Upper lobe of right lung (tissue), 1 donor: Measurements from ENCODE around the gene CISH. TPM values are rescaled to one million over a fixed set of nuclear protein-coding genes. Genes with fewer than 3 reads are reported as not detected.

ENCODE experiments used
- ATAC-seq: fragments of 200-7000 bp; cut with Tn5 transposase; one replicate; pipeline ENCODE4 v1.9.1; 2020; ENCODE audit warnings: mild to moderate bottlenecking, moderate library complexity
- DNase-seq: peaks from one replicate; pipeline ENCODE4 v3.0.0-alpha.2; 2020
- H3K27ac ChIP-seq: fragments of 200-600 bp; one replicate; pipeline ENCODE4 v1.8.0; 2022
- H3K27me3 ChIP-seq: fragments of 200-600 bp; one replicate; pipeline ENCODE4 v1.8.0; 2022; ENCODE audit warnings: mild to moderate bottlenecking
- H3K36me3 ChIP-seq: fragments of 200-600 bp; one replicate; pipeline ENCODE4 v1.8.0; 2022
- H3K4me1 ChIP-seq: fragments of 200-600 bp; one replicate; pipeline ENCODE4 v1.8.0; 2022
- H3K4me3 ChIP-seq: fragments of 200-600 bp; one replicate; pipeline ENCODE4 v1.8.0; 2022; ENCODE audit warnings: mild to moderate bottlenecking
- H3K9me3 ChIP-seq: fragments of 200-600 bp; one replicate; pipeline ENCODE4 v1.8.0; 2022
- intact Hi-C: fragments of 100-400 bp; cut with DNase I; formaldehyde crosslinking; loops from one replicate; pipeline ENCODE4 v1.11.0; 2022
- total RNA-seq: library from RNA; stranded (reverse); fragmentation: NEBNext Ultra II Directional; extraction: Animal tissue kit (Norgen Biotek cat#: 25700); gene quantifications from one replicate; pipeline ENCODE4 v1.2.1, GENCODE V29; 2021
- TF ChIP-seq, protein P1 (sequence below): fragments of 200-600 bp; IDR thresholded peaks from one replicate; pipeline ENCODE4 v1.8.0; 2022; ENCODE audit warnings: antibody characterized with exemption
- donor health status: DM: no; HTN: yes; CAD: no; lungs with severe emphysema.

Gene CISH
- total RNA-seq, 1 donor from 2014 or later, result 71.6 TPM

DNA sequence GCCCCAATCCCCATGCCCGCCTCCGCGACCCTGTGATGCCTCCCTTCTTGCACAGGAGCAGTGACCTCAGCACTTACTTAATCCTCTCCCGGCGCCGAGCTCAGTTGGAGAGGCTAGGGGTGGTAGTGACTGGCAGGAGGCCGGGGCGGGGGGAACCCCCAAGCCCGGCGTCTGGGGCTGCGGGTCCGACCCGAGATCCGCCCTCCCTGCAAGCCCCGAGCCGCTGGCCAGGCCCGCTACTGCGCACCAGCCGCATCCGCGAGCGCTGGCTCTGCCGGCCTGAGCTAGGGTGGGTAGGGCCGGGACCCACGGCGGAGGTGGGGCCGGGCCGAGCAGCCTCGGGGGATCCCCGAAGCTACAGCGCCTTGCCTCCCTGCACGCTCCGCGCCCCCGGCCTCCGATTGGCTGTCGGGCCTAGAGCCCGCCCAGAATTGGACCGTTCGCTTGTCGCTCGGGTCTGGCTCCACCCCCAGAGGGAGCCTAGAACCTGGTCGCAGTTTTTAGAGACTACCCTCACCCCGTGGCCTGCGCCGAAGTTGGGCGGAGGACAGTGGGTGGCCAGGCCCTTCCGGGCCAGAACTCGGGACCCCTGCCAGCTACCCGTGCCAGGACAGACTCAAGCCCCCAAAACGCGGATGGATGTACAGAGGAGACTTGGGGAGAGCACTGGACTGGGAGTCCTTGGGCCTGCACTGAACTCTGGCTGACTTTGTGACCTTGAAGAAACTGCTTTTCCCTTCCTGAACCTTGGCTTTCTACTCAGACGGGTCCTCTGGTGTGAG is 44.0 kb downstream of the CISH start, which contains the start of gene C3orf18:
Gene C3orf18, minus strand, starts transcription at position 362 of the 782 bp plus-strand sequence. CDS start 2,048 bp downstream, outside the sequence.
- H3K27me3 ChIP-seq, result no peaks in the 10 kb centered on the region
- H3K9me3 ChIP-seq, result no peaks in the 10 kb centered on the region
- H3K4me3 ChIP-seq, result peak within 1 kb of the TSS; percentile 80
- H3K27ac ChIP-seq, result peak within 1 kb of the TSS; percentile 92
- intact Hi-C loops, result no loop called here
- H3K4me1 ChIP-seq, result peaks cover 29% of the 10 kb centered on the region
- peak; percentile 78 for ATAC-seq
- no peaks in the 10 kb centered on the region for H3K36me3 ChIP-seq
- TF ChIP-seq, protein P1, sequence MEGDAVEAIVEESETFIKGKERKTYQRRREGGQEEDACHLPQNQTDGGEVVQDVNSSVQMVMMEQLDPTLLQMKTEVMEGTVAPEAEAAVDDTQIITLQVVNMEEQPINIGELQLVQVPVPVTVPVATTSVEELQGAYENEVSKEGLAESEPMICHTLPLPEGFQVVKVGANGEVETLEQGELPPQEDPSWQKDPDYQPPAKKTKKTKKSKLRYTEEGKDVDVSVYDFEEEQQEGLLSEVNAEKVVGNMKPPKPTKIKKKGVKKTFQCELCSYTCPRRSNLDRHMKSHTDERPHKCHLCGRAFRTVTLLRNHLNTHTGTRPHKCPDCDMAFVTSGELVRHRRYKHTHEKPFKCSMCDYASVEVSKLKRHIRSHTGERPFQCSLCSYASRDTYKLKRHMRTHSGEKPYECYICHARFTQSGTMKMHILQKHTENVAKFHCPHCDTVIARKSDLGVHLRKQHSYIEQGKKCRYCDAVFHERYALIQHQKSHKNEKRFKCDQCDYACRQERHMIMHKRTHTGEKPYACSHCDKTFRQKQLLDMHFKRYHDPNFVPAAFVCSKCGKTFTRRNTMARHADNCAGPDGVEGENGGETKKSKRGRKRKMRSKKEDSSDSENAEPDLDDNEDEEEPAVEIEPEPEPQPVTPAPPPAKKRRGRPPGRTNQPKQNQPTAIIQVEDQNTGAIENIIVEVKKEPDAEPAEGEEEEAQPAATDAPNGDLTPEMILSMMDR, result no peak
- peak; percentile 97 for DNase-seq

DNA sequence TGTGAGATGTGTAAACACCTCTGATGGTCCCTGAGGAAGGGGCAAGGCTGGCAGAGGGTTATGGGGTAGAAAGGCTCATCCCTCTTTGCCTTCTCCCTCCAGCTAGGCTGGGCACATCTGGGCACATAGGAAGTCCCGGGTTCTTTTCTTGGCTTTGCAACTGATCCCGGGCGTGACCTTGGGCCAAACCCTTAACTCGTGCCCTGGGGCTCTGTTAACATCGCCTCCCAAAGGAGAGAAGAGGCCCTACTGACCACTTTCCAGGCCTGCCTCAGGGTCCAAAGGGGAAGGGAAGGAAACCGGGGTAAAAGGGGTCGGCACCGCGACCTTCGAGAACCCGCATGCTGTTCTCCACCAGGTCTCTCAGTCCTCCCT is 44.6 kb downstream of the CISH start:
- H3K9me3 ChIP-seq, result no peaks in the 10 kb centered on the region
- TF ChIP-seq, protein P1, result no peak
- H3K4me3 ChIP-seq, result peak overlapping the region; percentile 80
- peak overlapping the region; percentile 66 for H3K27ac ChIP-seq
- ATAC-seq (no peak), DNase-seq (no peak)
- intact Hi-C loops, result no loop called here
- no peaks in the 10 kb centered on the region for H3K27me3 ChIP-seq
- peaks cover 23% of the 10 kb centered on the region for H3K4me1 ChIP-seq
- H3K36me3 ChIP-seq, result no peaks in the 10 kb centered on the region

- Histone ChIP-seq H3K27me3 (no peaks in the 10 kb centered on the region), H3K4me1 (peaks cover 16% of the 10 kb centered on the region), H3K9me3 (no peaks in the 10 kb centered on the region), H3K4me3 (no peak overlapping the region), H3K27ac (no peak overlapping the region), H3K36me3 (no peaks in the 10 kb centered on the region)
- intact Hi-C loops, result no loop called here
- no peak for ATAC-seq
- DNase-seq, result no peak
- TF ChIP-seq, protein P1, result no peak
Observed at GRCh38 chr3:50564321-50564720, 47.3 kb downstream of the CISH start.

DNA sequence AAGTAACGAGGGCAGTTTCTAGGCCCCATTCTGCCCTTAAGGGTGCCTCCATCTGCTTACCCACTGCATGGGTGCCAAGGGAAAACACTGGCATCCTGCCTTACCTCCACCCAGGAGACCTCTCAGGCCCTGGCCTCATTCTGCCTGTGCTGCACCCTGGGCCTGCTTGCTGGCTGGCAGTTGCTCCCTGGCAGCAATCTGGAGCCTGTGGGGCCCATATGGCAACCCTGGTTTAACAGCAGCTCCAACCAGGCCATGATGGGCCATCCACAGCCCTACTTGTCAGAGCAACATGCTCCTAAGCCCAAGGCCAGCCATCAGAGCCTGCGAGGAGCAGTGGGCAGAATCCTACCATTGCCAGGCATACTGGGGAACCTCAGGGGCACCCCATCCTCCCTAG is 47.7 kb downstream of the CISH start:
- intact Hi-C loops, result no loop called here

DNA sequence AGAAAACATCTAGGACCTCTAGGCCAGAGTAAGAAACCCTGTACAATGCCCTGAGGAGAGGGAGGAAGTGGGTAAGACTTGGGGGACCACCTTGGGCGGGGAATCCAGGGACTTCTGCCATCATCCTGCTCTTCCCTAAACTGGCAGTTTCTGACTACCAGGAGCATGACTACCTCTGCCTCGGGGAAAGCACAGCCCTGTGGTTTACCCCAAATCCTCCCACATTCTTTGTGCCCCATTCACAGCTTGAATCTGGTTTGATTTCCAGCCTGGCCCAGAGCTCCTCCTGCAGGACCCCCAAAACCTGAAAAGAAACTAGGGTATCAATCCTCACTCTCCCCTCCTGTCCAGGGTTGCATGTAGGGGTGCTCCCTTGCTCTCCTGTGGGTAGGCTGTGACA is 48.7 kb downstream of the CISH start:
- no peaks in the 10 kb centered on the region for H3K9me3 ChIP-seq
- H3K4me1 ChIP-seq, result peaks cover 9% of the 10 kb centered on the region
- intact Hi-C loops, result no loop called here

More for the DNA sequence above, 47.7 kb downstream of the CISH start:
- Histone ChIP-seq H3K27me3 (no peaks in the 10 kb centered on the region), H3K36me3 (no peaks in the 10 kb centered on the region), H3K27ac (no peak overlapping the region), H3K4me3 (no peak overlapping the region), H3K4me1 (peaks cover 16% of the 10 kb centered on the region), H3K9me3 (no peaks in the 10 kb centered on the region)
- no peak for ATAC-seq
- TF ChIP-seq, protein P1, result no peak
- DNase-seq, result no peak

More for the DNA sequence above, 48.7 kb downstream of the CISH start:
- Histone ChIP-seq H3K27ac (no peak overlapping the region), H3K27me3 (no peaks in the 10 kb centered on the region), H3K36me3 (no peaks in the 10 kb centered on the region), H3K4me3 (no peak overlapping the region)
- DNase-seq (no peak), ATAC-seq (no peak)
- TF ChIP-seq, protein P1, result no peak
